K562 (cell line): Measurements from ENCODE around the gene MYCN. TPM values are rescaled to one million over a fixed set of nuclear protein-coding genes. Genes with fewer than 3 reads are reported as not detected.

ENCODE experiments used
- ATAC-seq: fragments of 200-7000 bp; cut with Tn5 transposase; 3 replicates; pipeline ENCODE4 v1.9.1; 2020; ENCODE audit warnings: moderate library complexity
- BruUV-seq: library from RNA; stranded (reverse); fragments of 400-500 nt; replicated peaks from 2 replicates; lab custom pipeline; 2021; lab: Mats Ljungman, UMichigan
- CTCF ChIA-PET: fragments of 300-600 bp; formaldehyde crosslinking; extraction: SDS; loops from one replicate; lab custom pipeline; 2021; ENCODE audit warnings: low intra/inter-chr PET ratio; lab: Yijun Ruan, JAX
- POLR2A ChIA-PET: fragments of 300-600, 350-650 bp; sonication (Branson Sonifier 250); formaldehyde crosslinking; extraction: SDS; loops from one replicate; lab custom pipeline; 2021; ENCODE audit warnings: antibody characterized with exemption, inconsistent platforms; lab: Yijun Ruan, JAX
- DNase-seq, 4 experiments: peaks; one replicate each; pipeline versions ENCODE4 v3.0.0 to v3.0.0-alpha.2; 2011 to 2018; ENCODE audit warnings: low spot score in 3 of 4, mixed read lengths in 3 of 4; ENCODE audit errors: extremely low read depth in 1 of 4
- FAIRE-seq: peaks from 2 replicates; lab custom pipeline; 2011; peaks lifted over from hg19 to GRCh38; lab: Jason Lieb, UNC
- H2AFZ ChIP-seq: 2 replicates; pipeline ENCODE4 v1.6.0; 2011; ENCODE audit warnings: low read depth, low read length, control low read depth, inconsistent platforms
- H3K27ac ChIP-seq: fragments of 200-600 bp; 3 replicates; pipeline ENCODE4 v1.8.0; 2011; ENCODE audit warnings: low read depth, mild to moderate bottlenecking, control low read depth, inconsistent platforms, low read length, moderate library complexity, mixed read lengths; ENCODE audit errors: extremely low read depth
- H3K27me3 ChIP-seq, 2 experiments: fragments of 300-600 bp in 1 of 2; 2 replicates in 1 of 2; 3 replicates in 1 of 2; pipeline versions ENCODE4 v1.6.0 to v1.8.0; 2011; ENCODE audit warnings: inconsistent platforms in 2 of 2, low read length in 2 of 2, mild to moderate bottlenecking in 1 of 2, mixed read lengths in 1 of 2, moderate library complexity in 1 of 2; ENCODE audit not compliant: control insufficient read depth in 2 of 2, insufficient read depth in 2 of 2
- H3K36me3 ChIP-seq: fragments of 300-600 bp; 3 replicates; pipeline ENCODE4 v1.8.0; 2011; ENCODE audit warnings: mild to moderate bottlenecking, low read length, inconsistent platforms; ENCODE audit not compliant: control insufficient read depth, insufficient read depth
- H3K4me1 ChIP-seq, 2 experiments: fragments of 200-600 bp in 1 of 2; replicated peaks in 1 of 2; 2 replicates in 1 of 2; 3 replicates in 1 of 2; pipeline versions ENCODE4 v1.5.1 to v1.8.0; 2011; ENCODE audit warnings: inconsistent platforms in 2 of 2, low read length in 2 of 2, mild to moderate bottlenecking in 1 of 2, mixed read lengths in 1 of 2, moderate library complexity in 1 of 2; ENCODE audit not compliant: control insufficient read depth in 2 of 2, insufficient read depth in 2 of 2
- H3K4me2 ChIP-seq: 2 replicates; pipeline ENCODE4 v1.6.1; 2011; ENCODE audit warnings: low read length, control low read depth, inconsistent platforms, mixed read lengths; ENCODE audit not compliant: insufficient read depth
- H3K4me3 ChIP-seq: fragments of 200-600 bp; sonication (generic), shearing (Covaris generic); 2 replicates; pipeline ENCODE4 v1.5.1; 2016; ENCODE audit warnings: control low read depth, inconsistent platforms
- H3K79me2 ChIP-seq: fragments of 200-600 bp; 3 replicates; pipeline ENCODE4 v1.8.0; 2011; ENCODE audit warnings: low read length, inconsistent platforms; ENCODE audit not compliant: control insufficient read depth, insufficient read depth
- H3K9ac ChIP-seq, 2 experiments: 2 replicates each; pipeline versions ENCODE4 v1.6.0 to v1.6.1; 2011; ENCODE audit warnings: low read depth in 2 of 2, low read length in 2 of 2, control low read depth in 1 of 2, inconsistent platforms in 1 of 2, mild to moderate bottlenecking in 1 of 2, mixed read lengths in 1 of 2; ENCODE audit not compliant: insufficient read depth in 1 of 2
- H3K9me1 ChIP-seq: one replicate; pipeline ENCODE4 v1.6.0; 2011; ENCODE audit warnings: inconsistent platforms, mild to moderate bottlenecking, low read length, moderate library complexity; ENCODE audit not compliant: control insufficient read depth, insufficient read depth
- H3K9me3 ChIP-seq: replicated peaks from 2 replicates; pipeline ENCODE4 v1.5.1; 2011; ENCODE audit warnings: low read depth, low read length, inconsistent platforms; ENCODE audit not compliant: control insufficient read depth, insufficient read depth
- H4K20me1 ChIP-seq: replicated peaks from 2 replicates; pipeline ENCODE4 v1.6.1; 2011; ENCODE audit warnings: low read length, inconsistent platforms, mixed read lengths; ENCODE audit not compliant: control insufficient read depth, insufficient read depth
- CBX2 ChIP-seq: fragments of 200-600 bp; sonication (generic); IDR thresholded peaks from one replicate; pipeline ENCODE4 v1.6.1; 2012; ENCODE audit warnings: mild to moderate bottlenecking, low read length, inconsistent platforms; ENCODE audit not compliant: insufficient read depth, poor library complexity, severe bottlenecking
- TCF3 ChIP-seq: sonication (generic); formaldehyde crosslinking; IDR thresholded peaks from 2 replicates; pipeline ENCODE4 v1.4.0; 2020; ENCODE audit warnings: mild to moderate bottlenecking, missing genetic modification reagents
- ZNF23 ChIP-seq: fragments of 250-450 bp; sonication (Bioruptor Pico); IDR thresholded peaks from 2 replicates; pipeline ENCODE4 v1.4.0; 2020; ENCODE audit warnings: mild to moderate bottlenecking
- ZNF347 ChIP-seq: fragments of 450-650 bp; formaldehyde crosslinking; IDR thresholded peaks from 2 replicates; pipeline ENCODE4 v1.4.0; 2020; ENCODE audit warnings: low read depth, mild to moderate bottlenecking, moderate library complexity
- WGBS: fragments of 100-300 bp; shearing (Covaris generic); methylation state at CpG from one replicate; pipeline ENCODE4 v1.1.6; 2016; ENCODE audit warnings: low coverage, mixed read lengths; ENCODE audit not compliant: insufficient coverage; ENCODE audit errors: missing lambda C conversion rate; 5-methylcytosine and 5-hydroxymethylcytosine counted together
- in situ Hi-C: fragments of 300-500 bp; cut with MboI; formaldehyde crosslinking; loops from 4 replicates; pipeline ENCODE4 v1.15.0; 2018; ENCODE audit warnings: inconsistent platforms, mixed read lengths
- intact Hi-C: fragments of 100-400 bp; cut with micrococcal nuclease; formaldehyde crosslinking; loops from 2 replicates; pipeline ENCODE4 v1.14.2; 2022
- polyA plus RNA-seq, 8 experiments: library from polyadenylated mRNA; depleted of rRNA in 4 of 8; stranded (reverse) in 5 of 8; unstranded in 3 of 8; fragments of >200 nt; fragmentation: Nextera tagmentation in 2 of 8; fragmentation: Illumina TruSeq in 1 of 8; extraction: Ambion mirVana in 2 of 8; extraction: Trizol in 1 of 8; gene quantifications; 2 replicates each; pipeline versions ENCODE4 v1.2.1 to v1.2.3, GENCODE V29; 2011 to 2014; ENCODE audit warnings: inconsistent platforms in 1 of 8, missing spikeins in 1 of 8
- total RNA-seq, 7 experiments: library from RNA; depleted of rRNA in 6 of 7; stranded (reverse); fragments of >200 nt in 6 of 7; fragmentation: Illumina TruSeq in 2 of 7; extraction: Trizol in 2 of 7; gene quantifications; 2 replicates each; pipeline versions ENCODE4 v1.2.1 to v1.2.3, GENCODE V29; 2011 to 2021; ENCODE audit warnings: low replicate concordance in 1 of 7

Gene MYCN
- total and polyA plus RNA-seq, 9 of the 15 experiments (the other 6 are each of a cell fraction or from before 2014, with no cell fraction given): not detected

GRCh38 chr2:15892151-15892880 is 48.0 kb upstream of the MYCN start:
- no peaks in the 10 kb centered on the region for H3K36me3 ChIP-seq
- no peaks in the 10 kb centered on the region for H3K4me1 ChIP-seq
- no TSS peak for BruUV-seq
- H3K9me3 ChIP-seq: no peaks in the 10 kb centered on the region
- H3K79me2 ChIP-seq: no peaks in the 10 kb centered on the region
- TF ChIP-seq ZNF347 (CRISPR knock-in tag) (no peak), CBX2 (no peak)
- TF ChIP-seq, all 486 proteins: peak for 0
- H4K20me1 ChIP-seq: no peaks in the 10 kb centered on the region
- intact Hi-C loops (no loop called here), in situ Hi-C loops (no loop called here)
- no peak overlapping the region for H2AFZ ChIP-seq
- H3K9me1 ChIP-seq: no peaks in the 10 kb centered on the region
- no peak overlapping the region for H3K4me2 ChIP-seq
- POLR2A ChIA-PET: interaction anchor here (0.9 kb wide), 1 partner anchor 8 kb away, joined by 3 read pairs; no protein-coding TSS in a partner anchor
- 0% methylated on average over 8 of the region's 8 CpGs for WGBS
- H3K9ac ChIP-seq: no peak overlapping the region
- no peak overlapping the region for H3K27ac ChIP-seq
- no peak for FAIRE-seq
- CTCF ChIA-PET: no interaction called here
- peaks cover 7 to 31% of the 10 kb centered on the region in 2 experiments; a peak in 3 of 5 replicates for H3K27me3 ChIP-seq
- no peak for ATAC-seq
- H3K4me3 ChIP-seq: no peak overlapping the region
- no peak for DNase-seq

- Histone ChIP-seq H3K79me2 (no peaks in the 10 kb centered on the region), H3K9me1 (no peaks in the 10 kb centered on the region), H3K4me3 (no peak overlapping the region), H2AFZ (no peak overlapping the region), H3K9ac (no peak overlapping the region), H3K4me1 (no peaks in the 10 kb centered on the region), H3K27ac (no peak overlapping the region), H3K4me2 (no peak overlapping the region), H3K27me3 (peaks cover 7 to 31% of the 10 kb centered on the region in 2 experiments; a peak in 3 of 5 replicates), H3K36me3 (no peaks in the 10 kb centered on the region), H4K20me1 (no peaks in the 10 kb centered on the region), H3K9me3 (no peaks in the 10 kb centered on the region)
- DNase-seq: no peak
- CTCF ChIA-PET: no interaction called here
- in situ Hi-C loops: no loop called here
- no TSS peak for BruUV-seq
- no peak for ATAC-seq
- no peak for TF ChIP-seq TCF3
- TF ChIP-seq ZNF23 (CRISPR knock-in tag): no peak
- POLR2A ChIA-PET: no interaction called here
- intact Hi-C loops: no loop called here
- no peak for FAIRE-seq
Observed at GRCh38 chr2:15893085-15893484, 47.3 kb upstream of the MYCN start.
